A549 (cell line): Measurements from ENCODE around the gene RHOJ.

ENCODE experiments used
- CBX8 ChIP-seq: fragments of 200-600 bp; sonication (generic); IDR thresholded peaks from 2 replicates; pipeline ENCODE4 v1.6.1; 2016
- CEBPB ChIP-seq, 2 experiments: fragments of >200 bp in 1 of 2; sonication (Bioruptor Twin) in 1 of 2; formaldehyde crosslinking in 1 of 2; IDR thresholded peaks; 2 replicates each; pipeline ENCODE4 v1.6.1; 2012 to 2016
- CHD2 ChIP-seq: fragments of 150-350 bp; IDR thresholded peaks from 2 replicates; pipeline ENCODE4 v1.6.1; 2014; ENCODE audit warnings: low read length; ENCODE audit not compliant: partially characterized antibody
- ESRRA ChIP-seq: fragments of 150-350 bp; IDR thresholded peaks from 2 replicates; pipeline ENCODE4 v1.6.1; 2014; ENCODE audit warnings: mild to moderate bottlenecking, low read length, borderline replicate concordance
- JUNB ChIP-seq: fragments of >200 bp; sonication (Bioruptor Twin); formaldehyde crosslinking; IDR thresholded peaks from 2 replicates; pipeline ENCODE4 v1.6.1; 2016
- KDM1A ChIP-seq: fragments of 200-600 bp; sonication (generic); IDR thresholded peaks from 2 replicates; pipeline ENCODE4 v1.6.1; 2016; ENCODE audit warnings: low read depth, mild to moderate bottlenecking
- MYC ChIP-seq: IDR thresholded peaks from 2 replicates; pipeline ENCODE4 v1.6.1; 2012; ENCODE audit warnings: mild to moderate bottlenecking, inconsistent platforms, low read length, improper control_type of control experiment, borderline replicate concordance
- NPAS2 ChIP-seq: fragments of 250-450 bp; sonication (Bioruptor Pico); IDR thresholded peaks from 2 replicates; pipeline ENCODE4 v1.8.0; 2022; ENCODE audit warnings: mild to moderate bottlenecking, moderate library complexity, borderline replicate concordance
- POLR2A ChIP-seq: IDR thresholded peaks from 2 replicates; pipeline ENCODE4 v1.6.1; 2012; ENCODE audit warnings: mild to moderate bottlenecking, low read length
- RCOR1 ChIP-seq: fragments of 150-350 bp; IDR thresholded peaks from 2 replicates; pipeline ENCODE4 v1.6.1; 2014; ENCODE audit warnings: antibody characterized with exemption, low read length, low read depth
- RFX5 ChIP-seq: fragments of 450-650 bp; IDR thresholded peaks from 2 replicates; pipeline ENCODE4 v1.7.1; 2014; ENCODE audit warnings: antibody characterized with exemption, mild to moderate bottlenecking, moderate library complexity
- ZFP36 ChIP-seq: fragments of 450-650 bp; IDR thresholded peaks from 2 replicates; pipeline ENCODE4 v1.6.1; 2014; ENCODE audit warnings: borderline replicate concordance; ENCODE audit not compliant: partially characterized antibody
- ZNF302 ChIP-seq: fragments of 250-450 bp; sonication (Bioruptor Pico); IDR thresholded peaks from 2 replicates; pipeline ENCODE4 v1.9.0; 2021; ENCODE audit warnings: inconsistent platforms, mild to moderate bottlenecking, moderate library complexity
- TF ChIP-seq, protein P1 (sequence below): fragments of >200 bp; sonication (Bioruptor Twin); formaldehyde crosslinking; IDR thresholded peaks from 3 replicates; pipeline ENCODE4 v1.5.1; 2016

DNA sequence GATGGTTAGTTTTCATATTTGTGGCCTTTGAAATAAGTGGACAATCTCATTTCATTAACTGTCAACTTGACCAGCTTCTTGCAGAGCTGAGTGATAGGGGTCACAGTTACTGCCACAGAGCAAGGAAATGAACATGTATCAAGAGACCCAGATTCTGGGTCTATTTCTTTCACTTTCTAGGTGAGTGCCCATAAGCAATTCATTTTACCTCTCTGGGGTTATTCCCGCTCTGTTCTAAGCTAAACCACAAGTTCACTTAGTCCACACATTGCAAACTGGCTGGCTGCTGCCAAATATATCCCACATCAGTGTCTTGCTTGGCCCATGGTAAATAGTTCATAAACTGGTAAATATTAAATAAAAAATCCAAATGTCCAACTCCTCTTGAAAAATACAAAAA lies 84.6 kb downstream of the RHOJ start:
- TF ChIP-seq JUNB (no peak), POLR2A (no peak), CEBPB (IDR thresholded peaks at IDR 0.05) (no peak), NPAS2 (CRISPR knock-in tag) (no peak), ZNF302 (CRISPR knock-in tag) (no peak), CBX8 (no peak), ZFP36 (no peak), MYC (no peak), KDM1A (no peak), RCOR1 (no peak), ESRRA (no peak), RFX5 (no peak), CHD2 (no peak)
- TF ChIP-seq, protein P1, sequence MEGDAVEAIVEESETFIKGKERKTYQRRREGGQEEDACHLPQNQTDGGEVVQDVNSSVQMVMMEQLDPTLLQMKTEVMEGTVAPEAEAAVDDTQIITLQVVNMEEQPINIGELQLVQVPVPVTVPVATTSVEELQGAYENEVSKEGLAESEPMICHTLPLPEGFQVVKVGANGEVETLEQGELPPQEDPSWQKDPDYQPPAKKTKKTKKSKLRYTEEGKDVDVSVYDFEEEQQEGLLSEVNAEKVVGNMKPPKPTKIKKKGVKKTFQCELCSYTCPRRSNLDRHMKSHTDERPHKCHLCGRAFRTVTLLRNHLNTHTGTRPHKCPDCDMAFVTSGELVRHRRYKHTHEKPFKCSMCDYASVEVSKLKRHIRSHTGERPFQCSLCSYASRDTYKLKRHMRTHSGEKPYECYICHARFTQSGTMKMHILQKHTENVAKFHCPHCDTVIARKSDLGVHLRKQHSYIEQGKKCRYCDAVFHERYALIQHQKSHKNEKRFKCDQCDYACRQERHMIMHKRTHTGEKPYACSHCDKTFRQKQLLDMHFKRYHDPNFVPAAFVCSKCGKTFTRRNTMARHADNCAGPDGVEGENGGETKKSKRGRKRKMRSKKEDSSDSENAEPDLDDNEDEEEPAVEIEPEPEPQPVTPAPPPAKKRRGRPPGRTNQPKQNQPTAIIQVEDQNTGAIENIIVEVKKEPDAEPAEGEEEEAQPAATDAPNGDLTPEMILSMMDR = no peak
